HG03139 (cell line): ENCODE results near the gene SDF2L1.
"Not testable (repeated sequence)": the region's sequence is repeated elsewhere in the genome, so short reads cannot be mapped to it uniquely, and the experiment has no call there.

Experiments used
- ATAC-seq: cut with Tn5 transposase; IDR thresholded peaks from one replicate; pipeline ENCODE4 v1.9.1; 2021; ENCODE audit not compliant: unreplicated experiment

Gene SDF2L1, protein sequence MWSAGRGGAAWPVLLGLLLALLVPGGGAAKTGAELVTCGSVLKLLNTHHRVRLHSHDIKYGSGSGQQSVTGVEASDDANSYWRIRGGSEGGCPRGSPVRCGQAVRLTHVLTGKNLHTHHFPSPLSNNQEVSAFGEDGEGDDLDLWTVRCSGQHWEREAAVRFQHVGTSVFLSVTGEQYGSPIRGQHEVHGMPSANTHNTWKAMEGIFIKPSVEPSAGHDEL

DNA sequence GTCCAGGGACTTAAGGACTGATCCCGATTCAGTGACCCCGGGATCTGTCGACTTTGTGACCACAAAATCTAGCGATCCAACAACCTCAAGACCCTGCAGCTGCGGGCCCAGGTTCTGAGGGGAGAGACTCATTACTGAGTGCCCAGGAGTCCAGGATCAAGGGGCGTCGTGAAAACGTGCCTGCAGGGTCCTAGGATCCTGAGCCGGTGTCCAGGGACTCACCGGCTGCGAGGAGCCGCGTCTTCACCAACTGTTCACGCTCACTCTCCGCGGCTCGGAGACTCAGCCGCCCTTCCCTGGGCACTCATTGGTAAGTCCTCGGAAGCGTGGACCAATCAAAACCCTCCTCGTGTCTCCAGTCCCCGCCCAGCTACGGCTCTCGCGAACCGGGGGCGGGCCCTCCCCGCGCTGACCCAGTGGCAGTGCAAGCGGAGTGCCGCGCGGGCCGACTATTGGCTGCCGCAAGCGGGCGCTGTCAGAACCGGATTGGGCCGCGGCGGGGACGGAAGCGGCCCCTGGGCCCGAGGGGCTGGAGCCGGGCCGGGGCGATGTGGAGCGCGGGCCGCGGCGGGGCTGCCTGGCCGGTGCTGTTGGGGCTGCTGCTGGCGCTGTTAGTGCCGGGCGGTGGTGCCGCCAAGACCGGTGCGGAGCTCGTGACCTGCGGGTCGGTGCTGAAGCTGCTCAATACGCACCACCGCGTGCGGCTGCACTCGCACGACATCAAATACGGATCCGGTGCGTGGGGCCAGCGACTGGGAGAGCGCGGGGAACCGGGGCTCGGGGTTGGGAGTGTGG lies at the start of gene SDF2L1:
Gene SDF2L1 (plus strand): TSS at position 514 of the 795 bp plus-strand sequence. CDS start 35 bp downstream, at position 549.
- peak; percentile 91 for ATAC-seq

DNA sequence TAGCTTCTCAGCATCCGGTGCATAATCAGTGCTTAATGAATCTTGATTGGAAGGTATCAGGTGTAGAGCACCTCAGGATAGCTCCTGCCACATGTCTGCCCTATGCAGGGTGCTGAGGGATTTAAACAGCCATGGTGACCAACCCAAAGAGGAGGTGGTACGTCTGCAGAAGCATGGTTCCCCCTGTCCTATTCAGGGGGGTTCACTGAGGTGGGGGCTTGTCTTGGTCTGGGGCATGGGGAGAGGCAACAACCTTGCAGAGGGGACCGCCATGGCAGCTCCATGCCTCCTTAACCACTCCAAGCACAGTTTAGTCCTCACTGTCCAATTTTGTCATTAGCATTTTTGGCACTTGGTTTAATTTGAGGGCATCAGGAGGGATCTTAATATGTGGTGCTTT lies 49.7 kb upstream of the SDF2L1 start:
- ATAC-seq: no peak

DNA sequence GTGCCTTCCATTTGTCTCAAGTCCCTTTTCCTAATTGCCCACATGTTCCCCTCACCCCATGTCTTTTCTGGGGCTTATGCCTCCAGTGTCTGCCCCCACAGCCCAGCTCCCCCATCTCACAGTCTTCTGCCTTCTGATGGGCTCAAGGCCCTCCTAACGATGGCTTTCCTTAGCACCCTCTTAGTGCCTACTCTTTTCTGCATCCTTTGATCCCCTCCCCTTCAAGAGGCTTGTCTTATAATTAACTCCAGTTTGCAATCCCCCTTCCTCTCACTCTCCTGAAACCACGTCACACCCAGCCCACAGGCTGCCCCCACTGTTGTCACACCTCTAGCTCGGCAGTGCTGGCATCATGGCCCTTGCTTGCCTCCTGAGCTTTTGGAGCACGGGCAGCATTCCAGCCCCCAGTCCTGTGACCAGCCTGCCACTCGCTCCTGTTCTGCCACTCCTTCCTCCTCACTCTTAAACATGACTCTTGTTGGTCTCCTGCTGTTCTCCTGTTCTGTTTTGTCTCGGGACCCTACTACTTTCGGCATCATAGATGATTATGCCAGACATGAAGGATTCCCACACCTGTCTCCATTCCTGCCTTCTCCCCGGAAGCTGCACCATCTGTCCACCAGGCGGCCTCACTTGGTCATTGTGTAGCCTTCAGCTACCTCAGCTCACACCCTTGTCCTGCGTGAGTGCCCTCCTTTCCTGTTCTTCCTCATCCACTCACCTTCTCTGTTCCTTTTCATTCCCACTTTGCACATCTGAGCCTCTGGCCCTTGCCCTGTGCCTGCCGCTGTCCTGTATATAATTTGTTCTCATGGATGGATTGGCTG lies 48.5 kb upstream of the SDF2L1 start:
- no peak for ATAC-seq

DNA sequence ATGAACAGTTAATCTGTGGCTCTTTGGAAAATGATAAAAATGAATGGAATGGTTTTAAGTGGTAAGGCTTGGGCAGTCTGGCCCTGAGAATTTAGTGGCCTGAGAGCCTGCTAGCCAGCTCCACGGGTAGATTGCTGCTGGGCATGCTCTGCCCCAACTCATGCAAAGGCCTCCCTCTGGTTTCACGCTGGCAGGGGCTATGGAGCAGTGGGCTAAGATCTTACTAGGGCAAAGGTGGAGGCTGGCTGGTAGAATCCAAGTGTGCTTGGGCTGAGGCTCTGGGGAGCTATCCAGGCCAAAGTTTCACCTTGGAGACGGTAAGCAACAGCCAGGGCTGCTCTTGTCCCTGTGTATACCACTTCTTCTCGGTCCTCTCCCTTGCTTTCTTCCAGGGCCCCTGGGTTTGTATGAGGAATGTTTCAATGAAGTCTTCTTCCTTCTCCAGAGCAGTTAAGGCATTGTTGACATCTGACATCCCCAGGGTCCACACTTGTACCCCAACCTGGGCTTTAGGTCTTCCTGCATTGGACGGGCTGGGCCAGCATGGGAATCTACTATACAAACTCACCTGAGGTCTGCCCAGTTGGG lies 47.1 kb upstream of the SDF2L1 start:
- no peak for ATAC-seq

DNA sequence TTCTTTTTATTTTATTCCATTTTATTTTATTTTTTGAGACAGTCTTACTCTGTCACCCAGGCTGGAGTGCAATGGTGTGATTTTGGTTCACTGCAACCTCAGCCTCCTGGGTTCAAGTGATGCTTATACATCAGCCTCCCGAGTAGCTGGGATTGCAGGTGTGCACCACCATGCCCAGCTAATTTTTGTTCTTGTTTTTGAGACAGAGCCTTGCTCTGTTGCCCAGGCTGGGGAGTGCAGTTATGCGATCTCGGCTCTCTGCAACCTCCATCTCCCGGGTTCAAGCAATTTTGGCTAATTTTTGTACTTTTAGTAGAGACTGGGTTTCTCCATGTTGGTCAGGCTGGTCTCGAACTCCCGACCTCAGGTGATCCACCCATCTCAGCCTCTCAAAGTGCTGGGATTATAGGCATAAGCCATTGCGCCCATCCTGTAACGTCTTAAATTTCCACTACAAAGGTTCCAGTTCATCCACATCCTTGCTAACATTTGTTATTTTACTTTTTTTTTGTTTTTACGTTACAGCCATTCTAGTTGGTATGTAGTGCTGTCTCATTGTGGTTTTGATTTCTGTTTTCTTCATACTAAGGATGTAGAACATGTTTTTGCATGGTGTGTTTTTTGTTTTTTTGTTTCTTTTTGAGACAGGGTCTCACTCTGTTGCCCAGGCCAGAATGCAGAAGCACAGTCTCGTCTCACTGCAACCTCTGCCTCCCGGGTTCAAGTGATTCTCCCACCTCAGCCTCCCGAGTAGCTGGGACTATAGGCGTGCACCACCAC lies 45.6 kb upstream of the SDF2L1 start:
- not testable (repeated sequence) for ATAC-seq

GRCh38 chr22:21598302-21598701 lies 43.8 kb upstream of the SDF2L1 start:
- ATAC-seq: no peak

GRCh38 chr22:21599053-21599893 lies 42.8 kb upstream of the SDF2L1 start:
- ATAC-seq: no peak

GRCh38 chr22:21602579-21602978 lies 39.5 kb upstream of the SDF2L1 start:
- no peak for ATAC-seq

DNA sequence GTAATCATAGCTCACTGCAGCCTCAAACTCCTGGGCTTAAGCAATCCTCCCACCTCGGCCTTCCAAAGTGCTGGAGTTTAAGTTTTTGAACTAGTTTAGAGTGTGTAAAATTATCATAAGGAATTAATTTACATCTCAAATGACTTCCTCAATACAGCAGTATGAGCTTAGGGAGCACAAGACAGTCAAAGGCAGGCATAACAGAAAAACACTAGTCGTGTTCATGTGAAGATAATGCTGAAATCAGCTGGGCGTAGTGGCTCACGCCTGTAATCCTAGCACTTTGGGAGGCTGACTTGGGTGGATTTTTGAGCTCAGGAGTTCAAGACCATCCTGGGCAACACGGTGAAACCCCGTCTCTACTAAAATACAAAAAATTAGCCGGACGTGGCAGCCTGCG lies 38.1 kb upstream of the SDF2L1 start:
- no peak for ATAC-seq

DNA sequence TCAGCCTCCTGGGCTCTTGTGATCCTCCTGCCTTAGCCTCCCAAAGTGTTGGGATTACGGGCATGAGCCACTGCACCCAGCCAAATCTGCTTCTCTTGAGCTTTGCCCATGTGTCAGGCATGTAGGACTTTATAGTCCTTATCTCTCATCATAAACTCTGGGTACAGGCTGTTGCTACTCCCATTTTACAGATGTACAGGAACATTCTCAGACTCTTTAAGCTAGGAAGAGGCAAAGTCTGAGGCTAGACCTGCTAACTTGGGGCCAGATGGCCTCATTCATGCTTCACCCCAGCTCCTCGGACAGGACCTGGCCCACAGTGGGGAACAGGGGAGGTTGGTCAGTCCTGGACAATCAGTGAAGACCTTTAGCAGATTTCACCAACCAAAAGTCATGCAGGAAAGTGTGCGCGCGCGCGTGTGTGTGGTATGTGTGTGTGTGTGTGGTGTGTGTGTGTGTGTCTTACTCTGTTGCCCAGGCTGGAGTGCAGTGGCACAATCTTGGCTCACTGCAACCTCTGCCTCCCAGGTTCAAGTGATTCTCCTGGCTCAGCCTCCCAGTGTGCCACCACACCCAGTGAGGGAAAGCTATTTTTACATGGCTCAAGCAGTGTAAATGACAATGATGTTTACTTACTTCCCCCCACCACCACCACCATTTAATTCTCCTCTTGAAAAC lies 36.1 kb upstream of the SDF2L1 start:
- no peak for ATAC-seq

GRCh38 chr22:21606775-21607174 lies 35.3 kb upstream of the SDF2L1 start:
- ATAC-seq: no peak

DNA sequence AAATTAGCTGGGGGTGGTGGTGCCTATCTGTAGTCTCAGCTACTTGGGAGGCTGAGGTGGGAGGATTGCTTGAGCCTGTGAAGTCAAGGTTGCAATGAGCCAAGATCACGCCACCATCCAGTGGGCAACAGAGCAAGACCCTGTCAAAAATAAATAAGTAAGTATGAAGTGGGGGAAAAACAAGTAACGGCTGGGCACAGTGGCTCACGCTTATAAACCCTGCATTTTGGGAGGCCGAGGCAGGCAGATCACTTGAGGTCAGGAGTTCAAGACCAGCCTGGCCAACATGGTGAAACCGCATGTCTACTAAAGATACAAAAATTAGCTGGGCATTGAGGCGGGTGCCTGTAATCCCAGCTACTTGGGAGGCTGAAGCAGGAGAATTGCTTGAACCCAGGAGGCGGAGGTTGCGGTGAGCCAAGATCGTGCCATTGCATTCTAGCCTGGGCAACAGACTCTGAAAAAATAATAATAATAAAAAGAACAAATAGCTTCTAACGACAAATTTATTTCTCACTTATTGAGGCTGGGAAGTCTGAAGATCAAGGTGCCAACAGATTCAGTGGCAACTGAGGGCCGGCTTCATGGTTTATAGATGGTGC lies 32.4 kb upstream of the SDF2L1 start:
- not testable (repeated sequence) for ATAC-seq

- no peak for ATAC-seq
These were observed 30.7 kb upstream of the SDF2L1 start for GRCh38 chr22:21611210-21611977.

- ATAC-seq: no peak
These were observed 29.2 kb upstream of the SDF2L1 start for GRCh38 chr22:21612858-21613257.

DNA sequence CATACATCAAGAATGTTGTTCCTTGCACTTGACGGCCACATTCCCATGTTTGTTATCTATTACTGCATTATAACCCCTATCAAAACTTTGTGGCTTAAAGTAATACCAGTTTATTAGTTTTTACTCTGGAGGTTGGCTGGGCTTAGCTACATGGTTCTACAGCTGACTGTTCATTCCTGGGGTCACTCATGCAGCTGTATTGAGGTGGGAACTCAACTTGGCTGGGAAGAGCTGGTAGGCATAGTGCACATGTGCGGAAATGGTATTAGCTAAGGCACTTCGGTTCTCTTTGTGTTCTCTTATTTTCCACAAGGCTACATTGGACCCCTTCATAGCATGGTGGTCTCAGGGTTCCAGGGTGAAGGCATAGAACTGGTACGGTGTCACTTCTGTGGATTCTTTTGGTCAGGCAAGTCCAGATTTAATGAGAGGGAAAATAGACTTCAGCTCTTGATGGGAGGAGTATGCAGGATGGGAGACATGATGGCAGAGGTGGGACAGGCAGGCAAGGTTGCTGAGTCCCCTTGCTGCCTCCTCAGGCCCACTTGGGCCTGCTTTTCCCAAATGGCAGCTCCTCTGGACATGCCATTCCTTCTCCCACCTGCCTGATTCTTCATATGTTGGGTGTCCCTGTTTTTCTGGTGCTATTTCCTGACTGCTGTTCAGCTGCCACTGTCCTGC lies 28.4 kb upstream of the SDF2L1 start:
- no peak for ATAC-seq

DNA sequence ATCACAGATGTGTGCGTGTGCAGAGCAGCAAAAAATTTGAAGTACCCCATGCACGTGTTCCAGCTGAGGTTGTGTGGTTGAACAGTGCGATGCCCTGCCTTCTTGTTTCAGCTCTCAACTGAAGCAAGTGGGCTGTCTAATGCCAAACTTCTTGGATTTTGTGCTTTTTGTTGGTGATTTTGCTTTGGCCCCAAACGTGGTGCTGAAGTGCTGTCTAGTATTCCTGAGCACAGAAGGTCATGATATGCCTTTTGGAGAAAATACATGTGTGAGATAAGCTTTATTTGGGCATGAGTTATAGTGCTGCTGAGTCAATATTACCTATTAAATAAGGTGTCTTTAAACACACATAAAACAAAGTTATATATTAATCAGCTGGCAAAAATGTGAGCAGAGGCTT lies 26.4 kb upstream of the SDF2L1 start:
- ATAC-seq: no peak

- not testable (repeated sequence) for ATAC-seq
These were observed 24.8 kb upstream of the SDF2L1 start for GRCh38 chr22:21617337-21617736.
